HL-60/S4 (cell line): Measurements from ENCODE around the gene PDSS2.

Experiments used
- in situ Hi-C: fragments of 300-500 bp; cut with MboI; formaldehyde crosslinking; loops from 2 replicates; pipeline ENCODE4 v1.14.3; 2022; ENCODE audit warnings: low sequenced_read_pairs

The PDSS2 gene

DNA sequence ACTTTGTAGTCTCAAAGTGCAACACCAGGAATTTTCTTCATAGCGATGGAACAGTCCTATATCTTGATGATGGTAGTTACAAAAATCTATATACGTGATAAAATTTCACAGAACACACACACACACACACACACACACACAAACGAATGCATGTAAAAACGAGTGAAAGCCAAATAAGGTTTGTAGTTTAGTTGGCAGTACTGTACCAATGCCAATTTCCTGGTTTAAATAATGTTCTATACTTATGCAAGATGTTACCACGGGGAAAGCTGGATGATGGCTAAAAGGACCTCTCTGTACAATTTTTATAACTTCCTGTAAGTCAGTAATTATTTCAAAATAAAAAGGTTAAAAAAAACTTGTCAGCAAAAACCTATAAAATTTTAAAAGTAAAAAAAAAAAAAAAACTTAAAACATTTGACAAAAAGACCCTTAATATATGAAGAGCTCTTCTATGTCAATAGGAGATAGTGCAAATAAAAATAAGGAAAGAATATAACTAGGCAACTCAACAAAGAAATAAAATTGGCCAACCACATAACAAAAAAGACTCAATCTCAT, 37.6 kb downstream of the PDSS2 start:
- in situ Hi-C loops, result no loop called here

DNA sequence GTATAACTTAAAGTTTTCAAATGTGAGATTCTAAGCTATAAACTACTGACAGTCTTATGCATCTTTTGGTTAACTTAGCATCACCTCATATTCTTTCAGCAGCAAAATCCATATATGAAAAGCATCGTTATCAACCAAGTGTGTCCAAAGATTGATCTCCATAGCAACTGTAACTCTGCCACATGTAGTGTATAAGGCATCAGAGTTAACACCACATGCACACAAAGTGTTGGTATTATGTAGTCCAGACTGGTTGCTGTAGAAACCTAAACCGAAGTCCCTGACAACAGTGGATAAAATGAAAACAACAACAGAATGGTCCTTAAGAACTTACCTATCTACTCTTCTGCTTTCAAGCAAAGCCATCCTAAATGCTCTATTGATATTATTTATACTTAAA, 39.6 kb downstream of the PDSS2 start:
- in situ Hi-C loops, result no loop called here

DNA sequence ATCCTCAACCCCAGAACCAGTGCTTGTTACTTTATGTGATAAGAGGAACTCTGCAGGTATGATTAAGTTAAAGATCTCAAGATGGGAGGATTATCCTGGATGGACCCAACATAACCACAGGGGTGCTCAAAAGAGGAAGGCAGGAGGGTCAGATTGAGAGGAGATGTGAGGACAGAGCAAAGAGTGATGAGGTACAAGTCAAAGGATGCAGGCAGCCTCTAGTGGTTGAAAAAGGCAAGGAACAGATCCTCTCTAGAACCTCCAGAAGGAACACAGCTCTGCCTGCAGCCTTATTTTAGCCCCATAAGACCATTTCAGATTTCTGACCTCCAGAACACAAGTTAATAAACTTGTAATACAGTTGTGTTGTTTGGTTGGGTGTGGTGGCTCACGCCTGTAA, 41.2 kb downstream of the PDSS2 start:
- in situ Hi-C loops, result no loop called here

DNA sequence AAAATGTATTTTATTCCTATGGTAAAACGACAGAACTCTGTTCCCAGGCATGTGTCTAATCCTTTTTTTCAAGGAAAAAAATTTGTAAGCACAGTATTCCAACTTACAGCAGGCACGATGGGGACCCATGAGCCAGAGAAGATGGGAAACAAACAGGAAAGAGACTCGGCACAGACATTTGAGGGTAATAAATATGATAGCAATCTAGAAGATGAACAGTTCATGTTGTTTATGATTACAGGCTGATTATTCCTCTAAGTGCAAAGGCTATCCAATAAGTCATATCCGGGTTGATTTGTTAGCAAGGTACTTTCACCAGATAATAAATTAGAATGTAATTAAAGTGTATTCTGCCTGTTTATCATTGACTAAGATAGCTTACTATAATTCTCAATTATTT, 43.2 kb downstream of the PDSS2 start:
- in situ Hi-C loops, result no loop called here

DNA sequence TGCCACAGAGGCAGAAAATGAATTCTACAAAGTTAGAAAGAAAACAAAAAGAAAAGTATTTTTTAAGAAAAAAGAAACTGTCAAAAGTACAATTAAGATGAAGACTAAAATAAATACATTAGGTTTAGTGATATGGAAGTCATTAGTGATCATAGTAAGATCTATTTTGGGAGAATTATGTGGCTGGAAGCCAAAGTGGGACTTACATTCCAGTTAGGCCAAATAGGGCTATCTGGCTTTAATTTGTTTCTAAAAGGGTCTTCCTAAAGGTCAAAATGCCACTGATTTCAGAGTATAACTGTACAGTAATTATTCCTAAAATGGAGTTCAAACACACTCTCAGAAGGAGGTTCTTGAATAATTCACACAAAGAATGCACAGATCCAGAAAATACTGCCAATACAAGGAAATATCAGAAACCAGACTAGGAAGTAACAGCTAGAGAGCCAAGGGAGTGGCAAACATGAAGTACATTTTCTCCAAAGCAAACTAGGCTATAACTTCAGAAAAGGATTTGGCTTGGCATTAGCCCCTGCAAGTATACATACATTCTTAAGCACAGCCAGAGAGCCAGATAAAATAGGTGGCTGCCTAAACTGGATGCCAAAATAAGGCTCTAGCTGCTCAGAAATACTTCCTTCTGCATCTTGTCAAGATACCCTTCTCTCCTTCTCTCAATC, 45.3 kb downstream of the PDSS2 start:
- in situ Hi-C loops, result no loop called here

DNA sequence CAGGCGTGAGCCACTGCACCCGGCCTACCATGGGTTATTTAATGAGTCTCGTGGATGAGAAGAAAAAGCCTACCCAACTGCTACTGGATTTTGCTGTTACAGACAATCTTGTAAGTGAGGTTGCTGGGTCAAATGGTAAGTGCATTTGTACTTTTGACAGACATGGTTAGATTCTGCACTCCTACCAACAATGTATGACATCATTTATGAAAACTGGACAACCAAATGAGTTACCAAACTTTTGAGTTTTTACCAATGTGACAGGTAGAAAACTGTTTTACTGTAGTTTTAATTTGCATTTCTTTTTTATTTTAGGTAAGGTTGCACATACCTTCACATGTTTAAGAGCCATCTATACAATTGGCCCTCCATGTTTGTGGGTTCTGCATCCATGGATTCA, 48.2 kb downstream of the PDSS2 start:
- in situ Hi-C loops, result no loop called here

DNA sequence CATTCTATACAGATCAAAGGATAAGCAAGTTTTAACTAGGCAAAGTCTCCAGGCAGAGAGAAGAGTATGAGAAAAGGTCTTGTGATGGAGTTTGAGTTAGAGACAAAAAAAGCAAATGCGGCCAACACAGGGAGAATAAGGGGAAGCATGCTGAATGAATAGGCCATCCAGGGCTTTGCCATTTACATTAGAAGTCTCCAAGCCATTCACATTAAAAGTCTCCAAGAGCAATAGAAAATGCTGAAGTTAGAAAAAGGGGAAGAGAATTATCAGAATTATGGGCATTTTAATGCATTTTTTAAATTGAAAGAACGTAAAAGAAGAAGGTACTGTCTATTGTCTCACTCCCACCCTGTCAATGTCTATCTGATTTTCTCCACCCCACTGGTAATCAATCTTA, 49.4 kb downstream of the PDSS2 start:
- in situ Hi-C loops, result no loop called here

DNA sequence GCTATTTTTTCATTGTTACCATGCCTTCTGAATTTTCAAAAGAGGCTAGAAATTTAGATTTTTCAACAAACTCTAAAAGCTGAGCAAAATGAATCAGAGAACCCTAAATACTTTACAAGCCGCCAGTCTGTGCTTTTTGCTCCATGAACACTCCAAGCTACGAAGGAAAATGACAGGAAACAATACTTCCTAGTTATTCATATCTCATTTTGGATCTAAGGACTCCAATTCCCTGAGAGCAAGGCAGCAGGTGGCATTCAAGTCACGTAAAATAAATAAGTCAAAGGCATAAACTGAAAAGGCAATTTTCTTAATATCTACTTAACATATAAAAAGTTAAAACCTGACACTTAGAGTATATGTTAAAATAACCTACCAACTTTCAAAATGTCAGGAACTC, 50.6 kb downstream of the PDSS2 start:
- in situ Hi-C loops, result no loop called here

DNA sequence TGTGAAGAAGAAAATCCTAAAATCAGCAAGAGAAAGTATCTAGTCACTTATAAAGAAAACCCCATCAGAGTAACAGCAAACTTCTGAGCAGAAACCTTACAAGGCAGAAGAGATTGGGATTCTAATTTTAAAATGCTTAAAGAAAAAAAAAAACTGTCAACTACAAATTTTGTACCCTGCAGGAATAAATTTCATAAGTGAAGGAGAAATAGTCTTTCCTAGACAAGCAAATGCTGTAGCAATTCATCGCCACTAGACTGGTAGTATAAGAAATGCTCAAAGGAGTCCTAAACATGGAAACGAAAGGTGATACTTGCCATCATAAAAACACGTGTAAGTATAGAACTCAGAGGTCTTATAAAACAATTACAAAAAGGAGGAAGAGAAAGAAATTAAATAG, 54.4 kb downstream of the PDSS2 start:
- in situ Hi-C loops, result no loop called here

DNA sequence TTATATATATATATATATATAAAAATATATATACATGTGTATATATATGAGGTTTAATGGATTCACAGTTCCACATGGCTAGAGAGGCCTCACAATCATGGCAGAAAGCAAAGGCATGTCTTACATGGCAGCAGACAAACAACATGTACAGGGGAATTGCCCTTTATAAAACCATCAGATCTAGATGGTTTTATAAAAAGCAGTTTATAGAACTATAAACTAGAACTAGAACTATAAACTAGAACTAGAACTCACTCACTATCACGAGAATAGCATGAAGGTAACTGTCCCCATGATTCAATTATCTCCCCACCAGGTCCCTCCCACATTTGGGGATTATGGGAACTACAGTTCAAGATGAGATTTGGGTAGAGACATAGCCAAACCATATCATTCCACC, 56.8 kb downstream of the PDSS2 start:
- in situ Hi-C loops, result no loop called here

DNA sequence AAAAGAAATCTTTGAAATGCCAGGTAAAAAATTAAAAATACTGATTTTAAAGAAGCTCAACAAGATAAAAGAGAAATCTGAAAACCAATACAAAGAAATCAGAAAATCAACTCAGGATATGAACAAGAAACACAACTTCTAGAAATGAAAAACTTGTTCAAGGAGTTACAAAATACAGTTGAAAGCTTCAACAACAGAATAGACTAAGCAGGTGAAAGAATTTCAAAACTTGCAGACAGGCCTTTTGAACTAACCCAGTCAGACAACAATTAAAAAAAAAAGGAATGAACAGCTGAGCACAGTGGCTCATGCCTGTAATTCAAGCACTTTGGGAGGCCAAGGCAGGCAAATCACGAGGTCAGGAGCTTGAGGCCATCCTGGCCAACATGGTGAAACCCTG, 57.8 kb downstream of the PDSS2 start:
- in situ Hi-C loops, result no loop called here

DNA sequence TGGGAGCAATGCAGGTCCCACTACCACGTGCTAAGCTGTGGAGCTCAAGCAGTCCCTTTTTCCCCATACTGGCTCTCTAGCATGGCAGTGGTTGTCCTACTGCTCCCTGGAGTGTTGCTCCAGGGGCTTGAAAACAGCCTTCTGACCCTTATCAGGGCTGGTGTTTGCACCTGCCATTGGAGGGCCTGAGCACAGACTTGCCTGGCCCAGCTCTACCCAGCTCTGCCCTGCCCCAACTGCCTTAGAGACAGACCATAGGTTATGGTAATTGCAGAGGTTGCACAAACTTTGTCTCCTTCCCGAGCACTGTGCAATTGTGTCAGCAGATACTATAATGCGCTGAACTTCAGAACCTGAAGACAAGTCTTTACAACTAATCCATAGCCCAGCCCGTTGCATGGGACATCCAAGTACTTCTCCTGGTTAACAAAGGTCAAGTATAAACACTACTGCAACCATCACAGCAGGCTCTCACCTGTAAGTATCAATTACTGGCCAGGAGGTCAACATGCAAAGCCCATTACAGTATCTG, 58.7 kb downstream of the PDSS2 start:
- in situ Hi-C loops, result no loop called here

DNA sequence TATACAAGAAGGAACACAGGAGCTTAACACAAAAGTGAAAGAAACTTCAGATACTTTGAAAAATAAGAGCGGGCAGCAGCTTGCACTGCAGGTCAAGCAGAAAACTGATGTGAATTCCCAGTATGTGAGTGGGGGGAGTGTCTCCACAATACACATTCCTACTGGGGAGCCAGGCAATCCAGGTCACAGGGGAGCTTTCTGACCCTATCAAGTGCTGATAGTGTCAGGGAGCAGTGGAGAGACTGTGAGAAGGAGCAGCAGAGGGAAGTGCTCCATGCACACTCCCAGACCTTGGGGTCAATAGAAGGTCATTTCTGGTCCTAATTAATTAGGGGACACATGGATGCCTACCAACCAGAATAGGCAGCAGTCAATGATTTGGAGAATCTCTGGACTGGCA, 59.4 kb downstream of the PDSS2 start:
- in situ Hi-C loops, result no loop called here

DNA sequence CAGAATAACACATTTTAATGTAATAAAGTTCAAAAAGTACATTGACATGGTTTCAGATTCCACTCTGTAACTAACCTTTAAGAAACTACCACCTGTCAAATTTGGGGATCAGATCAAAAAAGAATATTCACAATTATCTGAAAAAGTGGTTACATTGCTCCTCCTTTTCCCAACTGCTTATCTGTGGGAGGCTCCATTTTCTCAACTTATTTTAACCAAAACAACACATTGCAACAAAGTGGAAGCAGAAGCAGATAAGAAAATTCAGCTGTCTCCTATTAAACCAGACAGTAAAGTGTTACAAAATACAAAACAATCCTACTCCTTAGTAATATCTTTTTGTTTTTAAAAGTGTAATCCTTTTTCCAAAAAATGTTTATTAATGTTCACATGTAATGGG, 61.4 kb downstream of the PDSS2 start:
- in situ Hi-C loops, result no loop called here

DNA sequence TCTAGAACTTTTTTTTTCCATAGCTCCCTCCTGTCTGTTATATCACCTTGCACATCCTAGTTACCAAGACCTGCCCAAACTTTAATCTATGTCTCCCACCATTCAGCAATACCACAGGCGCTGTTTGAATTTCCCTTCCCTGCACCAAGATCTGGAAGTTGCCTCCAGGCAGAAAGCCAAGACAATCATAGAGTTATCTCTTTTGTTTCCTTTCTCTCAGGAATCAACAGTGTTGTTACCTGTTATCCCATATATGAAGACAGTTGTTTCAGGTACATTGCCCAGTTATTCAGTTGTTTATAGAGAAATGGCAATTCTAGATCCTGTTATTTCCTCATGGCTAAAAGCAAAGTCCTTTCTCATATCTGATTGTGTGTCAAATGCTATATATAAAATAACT, 63.2 kb downstream of the PDSS2 start:
- in situ Hi-C loops, result no loop called here

DNA sequence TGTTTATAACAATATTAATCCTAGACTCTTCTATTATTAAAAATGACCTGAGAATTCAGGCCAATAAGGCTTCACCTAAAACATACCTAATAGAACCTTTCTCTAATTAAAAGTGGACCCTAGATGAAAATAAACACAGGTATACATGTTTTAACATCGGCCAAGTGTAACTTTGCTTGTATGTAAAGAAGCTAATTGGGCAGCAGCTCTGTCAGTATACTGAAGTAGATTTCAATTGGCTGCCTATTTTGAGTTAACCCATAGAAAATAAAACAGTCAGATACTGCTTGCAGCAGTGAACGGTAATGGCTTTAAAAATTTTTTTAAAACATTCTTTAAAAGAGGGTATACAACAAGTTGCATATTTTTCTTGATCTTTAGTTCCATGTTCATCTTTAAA, 67.3 kb downstream of the PDSS2 start:
- in situ Hi-C loops, result no loop called here

DNA sequence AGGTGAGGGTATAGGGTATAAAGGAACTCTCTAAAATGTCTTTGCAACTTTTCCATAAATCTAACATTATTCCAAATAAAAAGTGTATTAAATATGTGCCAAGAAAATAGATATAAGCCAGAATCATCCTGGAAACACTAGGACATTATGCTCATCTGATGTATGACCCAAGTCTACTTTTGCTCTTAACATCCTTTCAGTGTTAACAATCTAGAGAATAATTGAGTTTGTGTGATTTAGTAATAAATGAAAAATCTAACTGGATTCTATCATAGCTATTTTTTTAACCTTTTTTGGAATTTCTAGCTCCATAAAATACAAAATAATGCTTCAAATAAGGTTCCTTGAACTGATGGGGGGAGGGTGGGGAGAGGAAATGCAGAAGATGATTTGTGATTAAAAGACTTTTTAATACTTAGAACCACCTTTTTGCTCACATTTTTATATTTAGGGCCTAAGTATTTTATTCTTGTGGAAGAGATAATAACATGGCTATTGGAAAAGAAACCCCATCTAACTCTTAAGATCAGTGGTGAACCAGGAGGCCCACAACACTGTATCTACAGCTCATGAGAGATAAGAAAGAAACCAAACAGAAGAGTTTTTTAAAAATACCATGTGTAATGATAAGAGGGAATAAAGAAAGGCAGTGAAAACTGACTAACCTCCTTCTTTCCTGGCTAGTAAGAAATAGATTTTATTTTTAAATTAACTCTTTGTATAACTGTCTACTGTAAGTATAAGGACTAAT, 68.5 kb downstream of the PDSS2 start:
- in situ Hi-C loops, result no loop called here

DNA sequence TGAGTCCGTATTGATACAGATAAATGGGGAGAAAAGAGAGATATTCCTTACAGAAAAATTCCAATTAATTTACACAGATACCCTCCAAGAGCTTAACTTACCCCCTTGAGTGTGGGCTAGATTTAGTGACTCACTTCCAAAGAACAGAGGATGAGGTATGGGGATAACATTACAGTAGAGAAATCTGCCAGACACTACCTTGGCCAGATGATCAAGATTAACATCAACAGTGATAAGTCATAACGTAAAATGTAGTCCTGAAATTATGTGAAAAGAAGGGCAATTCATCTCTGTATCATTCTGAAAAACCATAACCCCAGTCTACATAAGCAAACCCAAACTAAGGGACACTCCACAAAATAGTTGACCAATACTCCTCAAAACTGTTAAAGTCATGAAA, 69.3 kb downstream of the PDSS2 start:
- in situ Hi-C loops, result no loop called here

DNA sequence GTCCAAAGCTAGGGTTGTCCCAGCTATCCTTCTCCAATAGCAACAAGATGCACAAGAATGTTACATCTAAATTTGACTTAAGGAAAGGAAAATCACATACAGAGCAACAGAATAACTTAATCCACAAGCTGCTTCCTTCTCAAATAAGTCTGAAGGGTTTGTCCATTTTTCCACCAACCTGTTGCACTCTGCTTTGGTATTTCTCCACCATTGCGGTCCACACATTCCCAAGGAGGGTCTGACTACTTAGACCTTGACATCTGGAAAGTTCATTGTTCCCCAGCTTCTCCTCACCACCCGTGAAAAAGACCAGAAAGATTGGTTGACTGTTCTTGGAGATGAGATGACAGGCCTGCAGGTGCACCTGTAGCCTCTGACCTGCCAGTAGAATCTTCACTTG, 72.5 kb downstream of the PDSS2 start:
- in situ Hi-C loops, result no loop called here

DNA sequence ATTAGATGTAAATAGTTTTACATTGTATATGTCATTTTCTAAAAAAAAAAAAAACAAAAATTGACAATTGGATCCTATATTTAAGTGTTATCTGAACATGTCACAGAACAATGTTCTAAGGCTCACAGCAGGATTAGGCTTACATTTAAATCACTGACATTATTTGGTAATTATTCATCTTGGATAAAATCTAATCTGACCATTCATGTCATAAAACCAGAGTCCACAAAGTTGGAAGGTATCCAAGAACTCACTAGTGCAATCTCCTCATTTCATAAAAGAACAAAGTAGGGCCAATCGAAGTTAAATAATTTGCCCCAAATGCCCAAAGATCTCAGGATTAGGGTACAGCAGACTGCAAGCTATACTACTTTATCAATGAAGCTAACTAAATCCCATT, 73.0 kb downstream of the PDSS2 start:
- in situ Hi-C loops, result no loop called here

DNA sequence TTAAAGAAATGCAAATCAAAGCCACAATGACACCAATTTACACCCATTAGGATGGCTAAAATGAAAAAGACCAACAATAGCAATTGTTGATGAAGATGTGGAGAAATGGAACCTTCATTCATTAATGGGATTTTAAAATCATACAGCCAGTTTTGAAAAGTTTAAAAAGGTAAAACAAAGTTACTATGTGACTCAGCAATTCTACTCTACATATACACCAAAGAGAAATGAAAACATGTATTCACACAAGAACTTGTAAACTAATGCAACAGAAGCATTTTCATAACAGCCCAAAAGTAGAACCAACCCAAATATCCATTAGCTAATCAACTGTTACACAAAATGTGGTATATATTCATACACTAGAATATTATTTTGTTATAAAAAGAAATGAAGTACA, 75.7 kb downstream of the PDSS2 start:
- in situ Hi-C loops, result no loop called here

DNA sequence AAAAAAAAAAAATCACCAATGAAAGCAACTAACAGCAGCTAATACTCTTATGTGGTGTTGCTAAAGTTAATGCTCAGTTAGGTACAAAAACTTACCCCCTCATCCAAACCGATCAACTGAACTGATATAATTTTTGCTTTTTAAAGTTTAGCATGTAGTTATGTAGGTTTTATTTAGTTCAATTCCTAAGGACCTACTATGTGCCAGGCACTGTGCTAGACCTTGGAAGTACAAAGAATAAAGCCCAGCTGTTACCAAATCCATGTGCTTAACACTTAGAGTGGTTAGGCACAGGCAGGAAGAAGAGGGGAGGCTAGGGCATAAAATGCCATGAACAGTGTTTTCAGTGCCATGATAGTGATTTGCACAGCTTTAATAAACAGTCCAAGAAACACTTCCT, 85.1 kb downstream of the PDSS2 start:
- in situ Hi-C loops, result no loop called here
